DOHH2 (cell line): ENCODE measurements around the gene ARRB1.

Experiments
- EZH2phosphoT487 ChIP-seq: fragments of 200-600 bp; sonication (generic); IDR thresholded peaks from 2 replicates; pipeline ENCODE4 v1.6.1; 2017; ENCODE audit warnings: borderline replicate concordance, mild to moderate bottlenecking, antibody characterized with exemption, low read length, moderate library complexity, mixed read lengths
- TF ChIP-seq, protein P1 (sequence below): fragments of 200-600 bp; sonication (generic); IDR thresholded peaks from one replicate; pipeline ENCODE4 v1.5.1; 2014; ENCODE audit warnings: antibody characterized with exemption, mild to moderate bottlenecking, low read depth, low read length; ENCODE audit not compliant: poor library complexity, severe bottlenecking

GRCh38 chr11:75225794-75226193, 125.7 kb downstream of the ARRB1 start:
- TF ChIP-seq, protein P1, sequence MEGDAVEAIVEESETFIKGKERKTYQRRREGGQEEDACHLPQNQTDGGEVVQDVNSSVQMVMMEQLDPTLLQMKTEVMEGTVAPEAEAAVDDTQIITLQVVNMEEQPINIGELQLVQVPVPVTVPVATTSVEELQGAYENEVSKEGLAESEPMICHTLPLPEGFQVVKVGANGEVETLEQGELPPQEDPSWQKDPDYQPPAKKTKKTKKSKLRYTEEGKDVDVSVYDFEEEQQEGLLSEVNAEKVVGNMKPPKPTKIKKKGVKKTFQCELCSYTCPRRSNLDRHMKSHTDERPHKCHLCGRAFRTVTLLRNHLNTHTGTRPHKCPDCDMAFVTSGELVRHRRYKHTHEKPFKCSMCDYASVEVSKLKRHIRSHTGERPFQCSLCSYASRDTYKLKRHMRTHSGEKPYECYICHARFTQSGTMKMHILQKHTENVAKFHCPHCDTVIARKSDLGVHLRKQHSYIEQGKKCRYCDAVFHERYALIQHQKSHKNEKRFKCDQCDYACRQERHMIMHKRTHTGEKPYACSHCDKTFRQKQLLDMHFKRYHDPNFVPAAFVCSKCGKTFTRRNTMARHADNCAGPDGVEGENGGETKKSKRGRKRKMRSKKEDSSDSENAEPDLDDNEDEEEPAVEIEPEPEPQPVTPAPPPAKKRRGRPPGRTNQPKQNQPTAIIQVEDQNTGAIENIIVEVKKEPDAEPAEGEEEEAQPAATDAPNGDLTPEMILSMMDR: no peak
- TF ChIP-seq EZH2phosphoT487: no peak
